Measurements from ENCODE around the gene CD101.

GRCh38 chr1:117033772-117034171, 32.2 kb downstream of the CD101 start:
- TF ChIP-seq CTCF (conservative IDR thresholded peaks at IDR 0.05), result no peak
- no peak for TF ChIP-seq EZH2 (IDR thresholded peaks at IDR 0.05; ENCODE audit: low read depth)
